ENCODE measurements around the gene GSTM3.

- TF ChIP-seq, protein P1, sequence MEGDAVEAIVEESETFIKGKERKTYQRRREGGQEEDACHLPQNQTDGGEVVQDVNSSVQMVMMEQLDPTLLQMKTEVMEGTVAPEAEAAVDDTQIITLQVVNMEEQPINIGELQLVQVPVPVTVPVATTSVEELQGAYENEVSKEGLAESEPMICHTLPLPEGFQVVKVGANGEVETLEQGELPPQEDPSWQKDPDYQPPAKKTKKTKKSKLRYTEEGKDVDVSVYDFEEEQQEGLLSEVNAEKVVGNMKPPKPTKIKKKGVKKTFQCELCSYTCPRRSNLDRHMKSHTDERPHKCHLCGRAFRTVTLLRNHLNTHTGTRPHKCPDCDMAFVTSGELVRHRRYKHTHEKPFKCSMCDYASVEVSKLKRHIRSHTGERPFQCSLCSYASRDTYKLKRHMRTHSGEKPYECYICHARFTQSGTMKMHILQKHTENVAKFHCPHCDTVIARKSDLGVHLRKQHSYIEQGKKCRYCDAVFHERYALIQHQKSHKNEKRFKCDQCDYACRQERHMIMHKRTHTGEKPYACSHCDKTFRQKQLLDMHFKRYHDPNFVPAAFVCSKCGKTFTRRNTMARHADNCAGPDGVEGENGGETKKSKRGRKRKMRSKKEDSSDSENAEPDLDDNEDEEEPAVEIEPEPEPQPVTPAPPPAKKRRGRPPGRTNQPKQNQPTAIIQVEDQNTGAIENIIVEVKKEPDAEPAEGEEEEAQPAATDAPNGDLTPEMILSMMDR (optimal IDR thresholded peaks at IDR 0.05 in 1 of 3, IDR thresholded peaks at IDR 0.05 in 1 of 3, conservative IDR thresholded peaks at IDR 0.05 in 1 of 3; ENCODE audit: extremely low read depth in 1 of 3, insufficient read depth in 2 of 3, low read length in 3 of 3) = no peak
- no peak for TF ChIP-seq EZH2 (IDR thresholded peaks at IDR 0.05; ENCODE audit: low read length)
Measured at GRCh38 chr1:109733236-109733870, 7.5 kb downstream of the GSTM3 start.

Data from keratinocyte (primary cell).